Mucosa of rectum (tissue), 2 donors: Measurements from ENCODE around the gene SMC3.
"Not testable (repeated sequence)": the region's sequence is repeated elsewhere in the genome, so short reads cannot be mapped to it uniquely, and the experiment has no call there.

ENCODE experiments used
- H3K27ac ChIP-seq, 2 donors: one replicate each; pipeline ENCODE4 v1.7.0; 2013; ENCODE audit warnings: inconsistent platforms in 2 of 2, low read depth in 2 of 2, low read length in 2 of 2
- H3K27me3 ChIP-seq, 2 donors: one replicate each; pipeline ENCODE4 v1.7.0; 2013; ENCODE audit warnings: low read length in 2 of 2; ENCODE audit not compliant: control insufficient read depth in 2 of 2, insufficient read depth in 2 of 2
- H3K36me3 ChIP-seq, 2 donors: one replicate each; pipeline ENCODE4 v1.7.0; 2013; ENCODE audit warnings: low read length in 2 of 2; ENCODE audit not compliant: control insufficient read depth in 2 of 2, insufficient read depth in 2 of 2
- H3K4me1 ChIP-seq, 2 donors: one replicate each; pipeline ENCODE4 v1.7.0; 2013; ENCODE audit warnings: low read length in 2 of 2, mild to moderate bottlenecking in 1 of 2; ENCODE audit not compliant: control insufficient read depth in 2 of 2, insufficient read depth in 2 of 2
- H3K4me3 ChIP-seq, 2 donors: one replicate each; pipeline ENCODE4 v1.7.0; 2013; ENCODE audit warnings: low read length in 2 of 2
- H3K9ac ChIP-seq, 2 donors: one replicate each; pipeline ENCODE4 v1.7.0; 2013; ENCODE audit warnings: low read length in 2 of 2, low read depth in 1 of 2, mild to moderate bottlenecking in 1 of 2
- H3K9me3 ChIP-seq, 2 donors: one replicate each; pipeline ENCODE4 v1.7.0; 2013; ENCODE audit warnings: low read length in 2 of 2; ENCODE audit not compliant: control insufficient read depth in 2 of 2
- donor health status: healthy.
- donor health status: Normal muscosa, but diverticular disease.

SMC3 gene

GRCh38 chr10:110567201-110568054, at the start of gene SMC3:
TSS of gene SMC3 (plus strand) at chr10:110567695. CDS start at chr10:110567817, 122 bp downstream.
- H3K4me3 ChIP-seq, result peak within 1 kb of the TSS; percentile 87 to 90
- H3K27ac ChIP-seq, result peak within 1 kb of the TSS; percentile 79 to 86
- peaks cover 8% of the 10 kb centered on the region in 2 donors for H3K4me1 ChIP-seq
- no peaks in the 10 kb centered on the region for H3K9me3 ChIP-seq
- H3K36me3 ChIP-seq, result peaks cover 0 to 3% of the 10 kb centered on the region in 2 donors
- H3K27me3 ChIP-seq, result peaks cover 0 to 3% of the 10 kb centered on the region in 2 donors
- peak within 1 kb of the TSS; percentile 78 to 79 for H3K9ac ChIP-seq

GRCh38 chr10:110522365-110522988, 45.0 kb upstream of the SMC3 start:
- H3K9me3 ChIP-seq, result no peaks in the 10 kb centered on the region
- H3K27ac ChIP-seq, result no peak overlapping the region
- no peak overlapping the region for H3K9ac ChIP-seq
- no peak overlapping the region for H3K4me3 ChIP-seq
- H3K4me1 ChIP-seq, result peaks cover 0 to 4% of the 10 kb centered on the region in 2 donors
- peaks cover 7 to 14% of the 10 kb centered on the region in 2 donors for H3K27me3 ChIP-seq
- no peaks in the 10 kb centered on the region for H3K36me3 ChIP-seq

- no peaks in the 10 kb centered on the region for H3K9me3 ChIP-seq
- H3K27ac ChIP-seq, result no peak overlapping the region
- H3K4me3 ChIP-seq, result no peak overlapping the region
- no peaks in the 10 kb centered on the region for H3K36me3 ChIP-seq
- peaks cover 0 to 4% of the 10 kb centered on the region in 2 donors for H3K4me1 ChIP-seq
- no peak overlapping the region for H3K9ac ChIP-seq
- peaks cover 7 to 16% of the 10 kb centered on the region in 2 donors for H3K27me3 ChIP-seq
Observed at GRCh38 chr10:110523736-110524135, 43.8 kb upstream of the SMC3 start.

GRCh38 chr10:110524179-110524858, 43.2 kb upstream of the SMC3 start:
- Histone ChIP-seq H3K9ac (no peak overlapping the region), H3K4me3 (no peak overlapping the region), H3K36me3 (no peaks in the 10 kb centered on the region), H3K9me3 (no peaks in the 10 kb centered on the region), H3K4me1 (peaks cover 0 to 4% of the 10 kb centered on the region in 2 donors), H3K27me3 (peaks cover 7 to 17% of the 10 kb centered on the region in 2 donors), H3K27ac (no peak overlapping the region)

- Histone ChIP-seq H3K9me3 (no peaks in the 10 kb centered on the region), H3K27ac (no peak overlapping the region), H3K4me1 (peaks cover 2 to 4% of the 10 kb centered on the region in 2 donors), H3K36me3 (no peaks in the 10 kb centered on the region), H3K9ac (no peak overlapping the region), H3K4me3 (no peak overlapping the region), H3K27me3 (peaks cover 7 to 22% of the 10 kb centered on the region in 2 donors)
Observed at GRCh38 chr10:110524859-110525232, 42.6 kb upstream of the SMC3 start.

GRCh38 chr10:110525349-110526260, 41.9 kb upstream of the SMC3 start:
- no peaks in the 10 kb centered on the region for H3K9me3 ChIP-seq
- H3K9ac ChIP-seq, result no peak overlapping the region
- no peak overlapping the region for H3K4me3 ChIP-seq
- H3K36me3 ChIP-seq, result no peaks in the 10 kb centered on the region
- H3K27me3 ChIP-seq, result peaks cover 10 to 27% of the 10 kb centered on the region in 2 donors
- H3K4me1 ChIP-seq, result peaks cover 2 to 4% of the 10 kb centered on the region in 2 donors
- no peak overlapping the region for H3K27ac ChIP-seq

GRCh38 chr10:110527731-110528171, 39.7 kb upstream of the SMC3 start:
- no peak overlapping the region for H3K9ac ChIP-seq
- H3K27ac ChIP-seq, result no peak overlapping the region
- peaks cover 10 to 31% of the 10 kb centered on the region in 2 donors for H3K27me3 ChIP-seq
- H3K9me3 ChIP-seq, result no peaks in the 10 kb centered on the region
- no peaks in the 10 kb centered on the region for H3K36me3 ChIP-seq
- no peak overlapping the region for H3K4me3 ChIP-seq
- peaks cover under 1 to 2% of the 10 kb centered on the region in 2 donors for H3K4me1 ChIP-seq

- Histone ChIP-seq H3K27ac (no peak overlapping the region), H3K4me1 (peaks cover 0 to 2% of the 10 kb centered on the region in 2 donors), H3K9me3 (no peaks in the 10 kb centered on the region), H3K27me3 (peaks cover 10 to 29% of the 10 kb centered on the region in 2 donors), H3K9ac (no peak overlapping the region), H3K4me3 (no peak overlapping the region), H3K36me3 (no peaks in the 10 kb centered on the region)
Observed at GRCh38 chr10:110528224-110528996, 39.1 kb upstream of the SMC3 start.

- H3K9me3 ChIP-seq, H3K4me1 ChIP-seq, H3K4me3 ChIP-seq, H3K36me3 ChIP-seq, H3K27ac ChIP-seq, H3K9ac ChIP-seq: not testable (repeated sequence)
- H3K27me3 ChIP-seq, result peaks cover 10 to 24% of the 10 kb centered on the region in 2 donors
Observed at GRCh38 chr10:110528997-110529524, 38.4 kb upstream of the SMC3 start.
